Skeletal muscle tissue (tissue), 4 donors: Measurements from ENCODE around the gene DLL3. TPM values are rescaled to one million over a fixed set of nuclear protein-coding genes. Genes with fewer than 3 reads are reported as not detected.

Experiments
- H3K27ac ChIP-seq: one replicate; pipeline ENCODE4 v1.7.0; 2013; ENCODE audit warnings: mild to moderate bottlenecking, low read depth, low read length, inconsistent platforms
- H3K27me3 ChIP-seq, 3 donors: one replicate each; pipeline ENCODE4 v1.7.0; 2013; ENCODE audit warnings: low read length in 3 of 3; ENCODE audit not compliant: control insufficient read depth in 3 of 3, insufficient read depth in 3 of 3
- H3K36me3 ChIP-seq, 3 donors: one replicate each; pipeline ENCODE4 v1.7.0; 2013; ENCODE audit warnings: low read length in 3 of 3; ENCODE audit not compliant: control insufficient read depth in 3 of 3, insufficient read depth in 3 of 3
- H3K4me1 ChIP-seq, 3 donors: one replicate each; pipeline ENCODE4 v1.7.0; 2013; ENCODE audit warnings: low read length in 3 of 3, mild to moderate bottlenecking in 3 of 3; ENCODE audit not compliant: control insufficient read depth in 3 of 3, insufficient read depth in 3 of 3
- H3K4me3 ChIP-seq, 3 donors: one replicate each; pipeline ENCODE4 v1.7.0; 2013; ENCODE audit warnings: low read length in 3 of 3
- H3K9ac ChIP-seq, 3 donors: one replicate each; pipeline ENCODE4 v1.7.0; 2013; ENCODE audit warnings: low read length in 3 of 3, mild to moderate bottlenecking in 3 of 3, moderate library complexity in 2 of 3, low read depth in 1 of 3
- H3K9me3 ChIP-seq, 3 donors: one replicate each; pipeline ENCODE4 v1.7.0; 2013; ENCODE audit warnings: low read length in 3 of 3; ENCODE audit not compliant: control insufficient read depth in 3 of 3
- total RNA-seq: library from RNA; depleted of rRNA; stranded (reverse); fragments of >200 nt; gene quantifications from one replicate; pipeline ENCODE4 v1.2.3, GENCODE V29; 2014
- donor health status: Osteomylitis.

DLL3 gene
- total RNA-seq, 1 donor from 2014 or later = not detected

DNA sequence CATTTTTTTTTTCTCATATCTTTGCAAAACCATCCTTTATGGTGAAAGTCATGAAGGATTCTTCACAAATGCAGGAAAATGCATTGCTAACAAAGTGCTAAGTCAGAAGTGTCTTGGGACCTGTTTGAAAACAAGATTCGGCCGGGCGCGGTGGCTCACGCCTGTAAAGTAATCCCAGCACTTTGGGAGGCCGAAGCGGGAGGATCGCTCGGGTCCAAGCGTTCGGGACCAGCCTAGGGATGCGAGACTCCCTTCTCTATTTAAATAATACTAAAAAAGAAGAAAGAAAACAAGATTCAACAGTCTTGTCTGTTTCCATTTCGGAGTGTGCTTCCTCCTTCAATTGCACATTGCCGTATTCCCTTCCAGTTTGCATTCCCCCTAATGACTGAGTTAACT is 33.1 kb downstream of the DLL3 start:
- Histone ChIP-seq H3K27me3 (no peaks in the 10 kb centered on the region), H3K27ac (no peak overlapping the region), H3K9me3 (no peaks in the 10 kb centered on the region)

DNA sequence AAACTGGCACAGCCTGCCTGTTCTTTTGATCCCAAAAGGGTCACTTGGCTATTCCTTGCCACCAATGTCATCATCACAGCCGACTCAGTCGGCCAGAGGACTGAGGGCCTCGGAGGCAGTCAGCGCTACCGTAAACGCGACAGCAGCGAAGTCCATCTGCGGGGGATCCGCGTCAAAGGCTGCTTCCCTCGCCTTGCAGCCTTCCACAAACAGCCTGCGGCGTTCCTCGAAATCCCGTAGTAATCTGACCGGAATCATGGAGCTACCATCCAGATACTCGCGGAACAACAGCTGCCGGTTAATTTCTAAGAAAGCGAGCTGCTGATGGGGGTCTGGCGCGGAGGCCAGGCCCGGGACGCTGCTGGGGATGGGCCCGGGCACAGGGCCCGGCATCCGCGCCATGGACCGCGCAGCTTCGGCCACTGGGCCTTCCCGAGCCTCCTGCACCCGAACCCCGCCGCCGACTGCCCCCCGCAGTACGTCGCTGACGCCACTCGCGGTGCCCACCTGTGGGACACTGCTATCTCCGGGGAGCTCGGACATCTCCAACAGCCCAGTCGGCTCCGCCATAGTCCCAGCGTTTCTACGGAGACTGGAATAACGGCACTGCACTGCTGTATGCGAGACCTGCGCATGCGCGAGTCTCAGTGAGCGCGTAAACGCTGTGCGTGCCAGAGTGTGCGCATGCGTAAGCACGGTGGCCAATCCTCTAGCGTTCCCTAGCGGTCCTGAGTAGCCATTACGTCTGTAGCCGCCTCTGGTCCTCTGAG is 33.7 kb downstream of the DLL3 start, which contains the start of gene EID2B:
EID2B (minus strand) TSS at position 620 of the 770 bp plus-strand sequence; CDS start at position 570, 50 bp downstream.
- Histone ChIP-seq H3K9me3 (no peaks in the 10 kb centered on the region), H3K36me3 (no peaks in the 10 kb centered on the region), H3K9ac (peak within 1 kb of the TSS; percentile 82 to 87 (median 85)), H3K27ac (peak within 1 kb of the TSS; percentile 63), H3K27me3 (no peaks in the 10 kb centered on the region), H3K4me1 (peaks cover 11 to 14% (median 13%) of the 10 kb centered on the region in 3 donors), H3K4me3 (peak within 1 kb of the TSS; percentile 71 to 98 (median 85))

More for the DNA sequence above, 33.1 kb downstream of the DLL3 start:
- Histone ChIP-seq H3K36me3 (no peaks in the 10 kb centered on the region), H3K9ac (peak overlapping the region; percentile 82 to 87 (median 85)), H3K4me1 (peaks cover 11 to 14% (median 13%) of the 10 kb centered on the region in 3 donors), H3K4me3 (peak overlapping the region; percentile 71 to 98 (median 85))

GRCh38 chr19:39533003-39533512 is 34.3 kb downstream of the DLL3 start:
- peak overlapping the region; percentile 71 to 98 (median 85) for H3K4me3 ChIP-seq
- peak overlapping the region; percentile 63 for H3K27ac ChIP-seq
- peaks cover 11 to 14% (median 13%) of the 10 kb centered on the region in 3 donors for H3K4me1 ChIP-seq
- H3K9me3 ChIP-seq = no peaks in the 10 kb centered on the region
- H3K27me3 ChIP-seq = no peaks in the 10 kb centered on the region
- peak overlapping the region; percentile 82 to 87 (median 85) for H3K9ac ChIP-seq
- H3K36me3 ChIP-seq = no peaks in the 10 kb centered on the region

- Histone ChIP-seq H3K4me3 (no peak overlapping the region), H3K4me1 (peaks cover 12 to 21% (median 15%) of the 10 kb centered on the region in 3 donors), H3K9me3 (no peaks in the 10 kb centered on the region), H3K9ac (no peak overlapping the region), H3K36me3 (no peaks in the 10 kb centered on the region), H3K27me3 (no peaks in the 10 kb centered on the region), H3K27ac (no peak overlapping the region)
Measured at GRCh38 chr19:39533791-39534190, 35.0 kb downstream of the DLL3 start.

GRCh38 chr19:39539165-39539517 is 40.4 kb downstream of the DLL3 start:
- peaks cover 8 to 13% (median 8%) of the 10 kb centered on the region in 3 donors for H3K4me1 ChIP-seq

DNA sequence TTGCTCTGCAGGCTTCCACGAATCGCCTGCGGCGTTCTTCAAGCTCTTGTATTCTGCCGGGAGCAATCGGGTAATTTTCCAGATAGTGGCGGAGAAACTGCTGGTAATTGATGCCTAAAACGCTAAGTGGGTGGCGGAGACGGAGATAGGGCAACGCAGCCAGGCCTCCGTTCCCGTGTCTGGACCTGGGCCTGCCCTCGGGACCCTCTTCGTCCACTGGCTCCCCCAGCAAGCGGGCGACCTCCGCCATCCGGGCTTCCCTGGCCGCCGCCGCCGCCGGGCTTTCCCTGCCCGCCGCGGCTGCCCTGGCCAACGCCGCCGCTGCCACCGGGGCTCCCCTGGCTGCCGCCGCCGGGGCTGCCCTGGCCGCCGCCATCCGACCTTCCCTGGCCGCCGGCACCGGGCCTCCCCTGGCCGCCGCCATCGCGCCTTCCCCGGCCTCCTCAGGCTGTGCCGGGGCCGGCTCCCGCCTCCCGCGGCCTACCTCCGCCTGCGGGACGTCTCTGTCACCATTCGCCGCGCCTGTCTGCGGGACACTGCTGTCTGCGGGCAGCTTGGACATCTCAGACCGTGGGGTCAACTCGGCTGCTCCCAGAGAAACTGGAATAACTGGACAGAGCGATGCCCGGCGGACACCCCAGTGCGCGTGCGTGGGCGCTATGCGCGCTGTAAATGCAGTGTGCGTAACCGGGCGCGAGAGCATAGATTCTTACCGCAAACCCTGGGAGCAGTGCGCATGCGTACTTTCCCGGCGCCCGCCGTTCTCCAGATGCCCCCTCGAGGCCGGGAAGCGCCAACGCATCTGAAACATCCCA is 41.0 kb downstream of the DLL3 start, which contains the start of gene EID2:
EID2 (minus strand) TSS at position 644 of the 815 bp plus-strand sequence; CDS start at position 562, 82 bp downstream.
- Histone ChIP-seq H3K27me3 (no peaks in the 10 kb centered on the region), H3K9ac (peak within 1 kb of the TSS; percentile 81 to 95 (median 88)), H3K27ac (peak within 1 kb of the TSS; percentile 84), H3K4me1 (peaks cover 8 to 13% (median 8%) of the 10 kb centered on the region in 3 donors), H3K36me3 (no peaks in the 10 kb centered on the region), H3K4me3 (peak within 1 kb of the TSS; percentile 78 to 93 (median 88)), H3K9me3 (no peaks in the 10 kb centered on the region)

More at GRCh38 chr19:39539165-39539517, 40.4 kb downstream of the DLL3 start:
- Histone ChIP-seq H3K9ac (peak overlapping the region; percentile 81 to 95 (median 88)), H3K36me3 (no peaks in the 10 kb centered on the region), H3K9me3 (no peaks in the 10 kb centered on the region), H3K27me3 (no peaks in the 10 kb centered on the region), H3K27ac (peak overlapping the region; percentile 84), H3K4me3 (peak overlapping the region; percentile 78 to 93 (median 88))

- no peaks in the 10 kb centered on the region for H3K27me3 ChIP-seq
- H3K36me3 ChIP-seq = no peaks in the 10 kb centered on the region
- H3K4me1 ChIP-seq = peaks cover 8 to 13% (median 8%) of the 10 kb centered on the region in 3 donors
- no peaks in the 10 kb centered on the region for H3K9me3 ChIP-seq
- H3K9ac ChIP-seq = peak overlapping the region in 2 of 3 donors; percentile 11 to 47
- H3K4me3 ChIP-seq = peak overlapping the region in 2 of 3 donors; percentile 30 to 88
- no peak overlapping the region for H3K27ac ChIP-seq
Measured at GRCh38 chr19:39540333-39540673, 41.6 kb downstream of the DLL3 start.

GRCh38 chr19:39542206-39542605 is 43.5 kb downstream of the DLL3 start:
- Histone ChIP-seq H3K9ac (no peak overlapping the region), H3K27ac (no peak overlapping the region), H3K4me1 (peaks cover 8 to 13% (median 8%) of the 10 kb centered on the region in 3 donors), H3K4me3 (no peak overlapping the region), H3K27me3 (no peaks in the 10 kb centered on the region), H3K9me3 (no peaks in the 10 kb centered on the region), H3K36me3 (no peaks in the 10 kb centered on the region)

DNA sequence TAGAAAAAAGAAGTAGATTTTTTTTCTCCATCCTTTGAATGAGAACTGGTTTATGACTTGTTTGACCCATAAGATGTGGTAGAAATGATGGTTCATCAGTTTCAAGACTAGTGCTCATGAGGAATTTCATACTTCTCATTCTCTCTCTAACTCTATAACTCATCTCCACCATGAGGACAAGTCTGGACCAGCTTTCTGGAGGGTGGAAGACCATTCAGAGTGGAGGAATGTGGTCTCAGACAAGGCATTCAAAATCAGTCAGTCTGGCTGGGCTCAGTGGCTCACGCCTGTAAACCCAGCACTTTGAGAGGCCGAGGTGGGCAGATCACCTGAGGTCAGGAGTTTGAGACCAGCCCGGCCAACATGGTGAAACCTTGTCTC is 44.7 kb downstream of the DLL3 start:
- peaks cover 8 to 10% (median 8%) of the 10 kb centered on the region in 3 donors for H3K4me1 ChIP-seq
- H3K9me3 ChIP-seq = no peaks in the 10 kb centered on the region
- H3K36me3 ChIP-seq = no peaks in the 10 kb centered on the region
- H3K27ac ChIP-seq = no peak overlapping the region
- H3K9ac ChIP-seq = no peak overlapping the region
- no peak overlapping the region for H3K4me3 ChIP-seq
- no peaks in the 10 kb centered on the region for H3K27me3 ChIP-seq
